GM12891 (cell line): ENCODE data around the gene HPD.

Source experiments
- DNase-seq: peaks from one replicate; pipeline ENCODE4 v3.0.0; 2011; ENCODE audit warnings: low spot score; ENCODE audit not compliant: insufficient read length
- FAIRE-seq: peaks from 2 replicates; lab custom pipeline; 2011; peaks lifted over from hg19 to GRCh38; lab: Jason Lieb, UNC
- PAX5 ChIP-seq: IDR thresholded peaks from 2 replicates; pipeline ENCODE4 v1.6.1; 2011; ENCODE audit warnings: low read length, moderate library complexity, mild to moderate bottlenecking; ENCODE audit not compliant: insufficient read depth, severe bottlenecking
- POLR2A ChIP-seq: IDR thresholded peaks from 2 replicates; pipeline ENCODE4 v1.6.1; 2011; ENCODE audit warnings: low read depth, low read length, control low read depth
- POLR2AphosphoS5 ChIP-seq: IDR thresholded peaks from 2 replicates; pipeline ENCODE4 v1.6.1; 2011; ENCODE audit warnings: low read depth, low read length, control low read depth
- POU2F2 ChIP-seq: IDR thresholded peaks from 2 replicates; pipeline ENCODE4 v1.6.1; 2011; ENCODE audit warnings: low read depth, mild to moderate bottlenecking, control low read depth, low read length, moderate library complexity
- SPI1 ChIP-seq: IDR thresholded peaks from 2 replicates; pipeline ENCODE4 v1.6.1; 2011; ENCODE audit warnings: low read depth, low read length, control low read depth
- TAF1 ChIP-seq: IDR thresholded peaks from 2 replicates; pipeline ENCODE4 v1.6.1; 2011; ENCODE audit warnings: low read depth, low read length, control low read depth

Gene HPD

DNA sequence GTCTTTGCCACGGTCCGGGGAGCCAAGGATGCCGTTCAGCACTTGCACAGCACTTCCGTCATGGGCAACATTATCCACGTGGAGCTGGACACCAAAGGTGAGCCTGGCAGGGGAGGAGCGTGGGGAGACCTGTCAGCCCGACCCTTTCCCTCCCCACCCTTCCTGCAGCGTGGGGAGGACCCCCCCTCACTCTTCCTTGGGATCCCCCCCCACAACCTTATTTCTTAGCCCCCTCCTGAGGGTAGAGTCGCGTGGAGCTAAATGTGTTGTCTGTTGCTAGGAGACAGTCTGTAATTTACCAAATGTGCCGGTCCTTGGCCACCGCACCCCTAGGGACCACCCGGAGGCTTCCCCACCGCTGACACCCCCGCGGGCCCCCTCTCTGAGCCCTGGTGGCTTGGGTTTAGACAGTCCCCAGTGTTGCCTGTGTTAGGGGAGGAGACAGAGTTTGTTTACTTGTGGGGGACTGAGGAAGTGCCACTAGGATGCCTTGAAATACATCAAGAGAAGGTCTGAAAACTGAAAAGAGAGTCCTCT is 52.6 kb downstream of the HPD start:
- DNase-seq (no peak), FAIRE-seq (no peak)

DNA sequence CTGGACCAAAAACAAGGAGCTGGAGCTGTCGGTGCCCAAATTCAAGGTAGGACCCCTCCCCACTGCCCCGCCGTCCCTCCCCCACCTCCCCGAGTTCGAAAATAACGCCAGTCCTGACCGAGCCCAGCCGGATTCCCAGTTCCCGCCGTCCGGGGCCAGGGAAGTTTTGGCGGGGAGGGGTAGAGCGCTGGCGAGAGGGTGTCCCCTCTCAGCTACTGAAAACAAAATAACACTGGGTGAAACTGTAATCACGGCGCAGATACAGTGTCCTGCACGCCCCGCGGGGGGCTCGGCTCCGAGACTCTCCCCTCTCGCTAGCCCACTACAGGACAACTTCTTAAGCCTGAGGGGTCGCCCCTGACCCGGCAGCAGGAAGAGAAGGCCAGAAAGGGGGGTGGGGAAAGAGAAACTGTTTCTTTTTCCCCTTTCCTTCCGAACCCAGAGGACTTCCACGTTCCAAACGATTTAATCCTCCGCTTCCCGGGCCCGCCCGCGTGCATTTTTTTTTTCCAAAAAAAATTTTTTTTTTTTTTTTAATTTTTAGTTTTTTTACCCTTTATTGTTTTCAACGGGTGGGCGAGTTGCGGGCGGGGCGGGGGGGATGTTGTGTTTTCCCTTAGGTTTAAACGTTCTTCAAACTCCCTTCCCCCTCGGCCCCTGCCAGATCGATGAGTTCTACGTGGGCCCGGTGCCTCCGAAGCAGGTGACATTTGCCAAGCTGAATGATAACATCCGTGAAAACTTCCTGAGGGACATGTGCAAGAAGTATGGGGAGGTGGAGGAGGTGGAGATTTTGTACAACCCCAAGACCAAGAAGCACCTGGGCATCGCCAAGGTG is 53.3 kb downstream of the HPD start:
- FAIRE-seq (peak; percentile 79), DNase-seq (no peak)
- TF ChIP-seq POU2F2 (no peak), POLR2AphosphoS5 (no peak), SPI1 (no peak), PAX5 (no peak), POLR2A (no peak), TAF1 (no peak)

More for the DNA sequence above, 52.6 kb downstream of the HPD start:
- TF ChIP-seq TAF1, result no peak
- no peak for TF ChIP-seq POU2F2
- no peak for TF ChIP-seq POLR2AphosphoS5
- TF ChIP-seq SPI1, result peak; percentile 42; the same call in 1 of the 2 replicates
- TF ChIP-seq PAX5, result no peak

DNA sequence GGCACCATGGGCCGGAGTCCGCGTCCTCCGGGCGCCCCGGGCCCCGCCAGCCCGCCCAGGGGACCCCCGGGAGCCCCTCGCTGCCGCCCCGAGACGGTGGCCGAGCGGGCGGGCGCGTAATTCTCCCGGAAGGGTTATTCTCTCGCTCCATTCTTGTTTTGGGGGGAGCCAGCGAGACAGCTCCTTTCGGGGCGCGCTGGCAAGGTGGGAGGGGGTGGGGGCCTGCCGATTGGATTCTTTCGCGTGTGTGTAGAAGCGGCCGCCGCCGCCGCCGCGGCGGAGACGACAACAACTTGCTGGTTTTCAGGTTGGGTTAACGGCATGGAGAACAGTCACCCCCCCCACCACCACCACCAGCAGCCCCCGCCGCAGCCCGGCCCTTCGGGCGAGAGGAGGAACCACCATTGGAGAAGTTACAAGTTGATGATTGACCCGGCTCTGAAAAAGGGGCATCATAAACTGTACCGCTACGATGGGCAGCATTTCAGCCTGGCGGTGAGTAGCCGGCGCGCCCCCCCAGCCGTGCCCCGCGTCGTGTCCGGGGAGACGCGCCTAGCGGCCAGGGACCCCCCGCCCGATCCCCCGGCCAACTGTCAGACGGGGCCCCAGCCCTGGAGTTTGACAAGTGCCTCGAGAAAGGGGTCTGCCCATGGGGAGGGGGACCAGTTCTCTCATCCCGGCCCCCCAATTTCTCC is 54.1 kb downstream of the HPD start:
- TF ChIP-seq POU2F2 (no peak), SPI1 (no peak), TAF1 (no peak), POLR2AphosphoS5 (no peak), POLR2A (no peak), PAX5 (no peak)
- DNase-seq, result no peak
- peak; percentile 50 for FAIRE-seq

DNA sequence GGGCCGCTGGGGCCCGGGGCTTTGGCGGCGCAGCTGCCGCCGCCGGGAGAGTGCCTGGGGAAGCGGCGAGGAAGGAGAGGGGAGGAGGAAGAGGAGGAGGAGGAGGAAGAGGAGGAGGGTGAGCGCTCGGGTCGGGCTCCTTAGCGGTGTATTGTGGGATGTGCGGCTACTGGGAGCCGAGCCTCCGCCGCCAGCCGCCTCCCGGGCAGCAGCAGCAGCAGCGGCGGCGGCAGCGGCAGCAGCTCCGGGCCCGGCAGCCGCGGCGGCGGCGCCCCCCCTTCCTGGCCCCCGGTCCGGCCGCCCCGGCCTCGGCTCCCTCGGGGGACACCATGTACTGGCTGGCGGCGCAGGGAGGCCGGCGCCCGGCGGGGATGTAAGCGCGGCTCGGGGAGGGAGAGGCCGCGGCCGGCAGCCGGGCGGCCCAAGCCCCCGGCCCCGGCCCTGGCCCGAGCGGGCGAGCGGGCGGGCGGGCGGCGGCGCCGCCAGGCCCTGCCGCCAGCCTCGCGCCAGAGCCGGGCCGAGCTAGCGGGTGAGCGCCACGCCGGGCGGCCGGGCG is 54.7 kb downstream of the HPD start, which contains the start of gene SETD1B:
Gene SETD1B, plus strand, starts transcription at position 149 of the 556 bp plus-strand sequence. CDS start 729 bp downstream, outside the sequence.
- DNase-seq (no peak), FAIRE-seq (peak; percentile 47)
- TF ChIP-seq SPI1, result no peak
- no peak for TF ChIP-seq POLR2A
- no peak for TF ChIP-seq TAF1
- TF ChIP-seq POU2F2, result no peak
- no peak for TF ChIP-seq POLR2AphosphoS5

DNA sequence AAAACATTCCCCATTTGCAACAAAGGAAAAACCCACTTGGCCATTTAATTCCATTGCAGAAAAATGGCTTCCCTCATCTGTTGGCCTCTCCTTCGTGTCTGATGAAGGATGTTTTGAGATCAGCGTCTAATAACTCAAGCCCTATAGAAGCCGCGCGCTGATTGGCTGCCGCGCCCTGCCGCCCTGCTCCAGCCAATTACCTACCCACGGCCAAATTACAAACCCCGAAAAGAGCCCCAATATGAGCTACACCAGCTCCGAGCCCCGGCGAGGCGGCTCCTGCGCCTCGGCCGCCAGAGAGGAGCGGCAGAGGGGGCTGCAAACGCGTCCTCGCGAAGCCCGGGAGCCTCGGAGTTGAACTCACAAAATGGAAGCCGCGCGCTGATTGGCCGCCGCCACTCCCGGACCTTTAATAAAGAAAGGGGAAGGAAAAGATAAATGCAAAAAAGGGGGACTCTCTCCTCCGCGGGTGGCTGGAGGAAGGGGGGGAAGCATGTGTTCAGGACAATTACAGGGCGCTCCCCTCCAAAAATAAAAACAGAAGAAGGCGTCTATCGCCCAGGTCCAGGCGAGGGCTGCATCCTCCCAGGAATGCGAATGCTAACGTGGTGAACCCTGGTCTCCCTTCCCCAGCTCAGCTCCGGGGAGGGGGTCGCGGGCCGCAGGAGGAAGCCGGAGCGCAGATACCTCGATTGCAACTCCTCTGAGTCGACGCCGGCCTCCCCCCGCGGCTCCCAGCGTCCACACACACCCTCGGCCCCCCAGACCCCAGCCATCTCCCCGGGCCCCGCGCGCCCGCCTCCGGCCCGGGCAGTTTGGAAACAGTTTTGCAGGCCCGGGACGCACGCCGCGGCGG is 55.6 kb downstream of the HPD start:
- DNase-seq (peak; percentile 77), FAIRE-seq (peak; percentile 88)
- TF ChIP-seq PAX5 (no peak), POLR2A (peak; percentile 97), TAF1 (peak; percentile 95), POU2F2 (peak; percentile 59), SPI1 (no peak), POLR2AphosphoS5 (peak; percentile 98)

DNA sequence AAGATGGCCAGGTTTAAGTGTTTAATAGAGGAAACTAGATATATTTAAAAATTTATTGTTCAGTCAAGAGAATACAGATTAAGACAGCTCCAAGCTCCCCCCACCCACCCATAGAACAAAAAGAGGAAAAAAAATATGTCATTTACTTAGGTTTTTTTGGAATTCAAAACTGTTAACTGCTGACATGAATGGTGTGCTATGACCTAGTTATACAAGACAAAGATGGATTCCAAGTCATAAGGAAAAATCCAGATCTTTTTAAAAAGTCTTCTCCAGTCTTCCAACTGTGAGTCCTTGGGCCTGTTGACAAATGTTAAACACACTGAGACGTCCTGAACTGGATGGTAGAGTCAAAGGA is 56.2 kb downstream of the HPD start:
- DNase-seq (no peak), FAIRE-seq (no peak)
- no peak for TF ChIP-seq POLR2AphosphoS5
- no peak for TF ChIP-seq PAX5
- no peak for TF ChIP-seq TAF1
- no peak for TF ChIP-seq POLR2A
- no peak for TF ChIP-seq POU2F2
- no peak for TF ChIP-seq SPI1

DNA sequence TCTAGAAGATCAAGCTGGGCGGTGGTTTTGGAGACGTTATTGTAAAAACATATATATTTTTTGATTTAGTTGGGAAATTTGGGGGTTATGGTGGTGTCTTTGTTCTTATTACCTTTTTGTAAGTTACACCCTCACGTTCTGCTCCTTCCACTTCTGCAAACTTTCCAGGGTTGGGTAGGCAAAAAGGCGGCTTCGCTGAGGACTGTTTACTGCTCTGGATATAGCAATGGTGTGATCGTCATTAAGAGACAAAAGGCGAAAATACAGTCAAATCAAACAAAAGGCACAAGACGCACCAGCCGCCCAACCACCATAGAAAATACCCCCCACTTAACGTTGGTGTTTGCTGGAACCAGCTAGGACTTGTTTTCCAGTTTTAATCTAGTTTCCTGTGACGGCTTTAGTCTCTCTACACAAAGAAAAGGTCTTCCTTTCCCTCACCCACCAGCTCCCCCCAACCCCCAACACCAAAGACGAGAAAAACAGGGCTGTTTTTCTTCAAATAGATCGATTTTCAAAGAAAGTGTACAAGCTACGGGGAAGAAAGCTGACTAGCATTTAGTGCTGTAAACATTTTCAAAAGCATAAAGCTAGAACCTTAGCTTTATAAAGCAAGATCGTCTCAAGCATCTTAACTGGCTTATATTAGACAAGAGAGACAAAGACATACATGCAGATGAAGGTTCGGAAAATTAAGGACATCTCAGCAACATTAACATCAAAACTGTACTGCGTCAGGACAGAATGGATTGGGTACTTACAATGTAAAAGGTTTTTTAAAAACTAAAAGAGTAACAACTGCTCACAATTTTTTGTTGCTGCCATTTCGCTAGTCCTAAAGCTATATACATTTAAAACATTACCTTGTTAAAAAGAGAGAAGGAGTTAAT is 56.8 kb downstream of the HPD start:
- DNase-seq (no peak), FAIRE-seq (peak; percentile 64)
- TF ChIP-seq POU2F2 (no peak), SPI1 (0 out of 2 replicates have a peak, but pooled peaks have one; percentile 9), POLR2AphosphoS5 (0 out of 2 replicates have a peak, but pooled peaks have one; percentile 17)

DNA sequence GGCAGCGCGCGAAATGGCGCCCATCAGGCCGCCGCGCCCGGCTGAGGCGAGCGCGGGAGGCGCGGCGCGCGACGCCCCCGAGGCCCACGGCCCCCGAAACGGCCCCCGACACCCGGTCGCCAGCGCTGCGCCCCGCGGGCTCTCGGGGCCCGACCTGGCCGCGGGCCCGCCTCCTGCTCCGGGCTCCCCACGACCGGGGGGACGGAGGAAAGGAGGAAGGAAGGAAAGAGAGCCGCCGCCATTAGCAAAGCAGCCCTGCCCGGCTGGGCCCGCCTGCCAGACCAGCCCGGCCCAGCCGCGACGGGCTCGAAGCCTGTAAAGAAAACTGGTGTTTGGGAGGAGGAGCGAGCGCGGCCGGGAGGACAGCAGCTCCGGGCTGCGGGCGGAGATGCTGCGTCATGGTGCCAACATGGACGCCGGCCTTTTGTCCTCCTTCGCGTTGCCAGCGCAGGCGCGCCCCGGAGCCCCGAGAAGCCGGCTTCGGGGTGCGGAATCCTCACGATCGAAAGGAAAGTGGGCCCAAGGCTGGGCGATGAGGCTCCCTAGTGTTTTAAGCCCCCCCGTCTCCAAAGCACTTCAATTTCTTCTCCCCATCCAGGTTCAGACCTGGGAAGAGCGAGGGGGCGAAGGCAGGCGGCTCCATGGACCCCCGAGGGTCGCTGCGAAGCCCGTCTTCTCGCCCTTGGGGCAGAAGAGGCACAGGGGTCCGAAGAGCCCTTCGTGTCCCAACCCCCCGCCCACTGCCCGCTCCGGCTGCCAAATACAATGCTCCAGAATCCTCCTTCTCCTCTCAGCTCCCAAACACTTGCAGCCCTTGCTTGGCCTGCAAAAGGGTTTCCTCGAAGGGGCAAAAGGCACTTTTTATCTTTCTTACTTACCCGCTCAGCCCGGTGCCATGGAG is 57.7 kb downstream of the HPD start:
- TF ChIP-seq SPI1 (no peak), POLR2A (peak; percentile 87), PAX5 (no peak), POLR2AphosphoS5 (peak; percentile 77), TAF1 (peak; percentile 47), POU2F2 (no peak)
- FAIRE-seq (peak; percentile 82), DNase-seq (no peak)
